ENCODE data around the gene IGLL1. TPM values are rescaled to one million over a fixed set of nuclear protein-coding genes. Genes with fewer than 3 reads are reported as not detected.

The IGLL1 gene
- total RNA-seq, 2 experiments from 2014 or later: not detected

DNA sequence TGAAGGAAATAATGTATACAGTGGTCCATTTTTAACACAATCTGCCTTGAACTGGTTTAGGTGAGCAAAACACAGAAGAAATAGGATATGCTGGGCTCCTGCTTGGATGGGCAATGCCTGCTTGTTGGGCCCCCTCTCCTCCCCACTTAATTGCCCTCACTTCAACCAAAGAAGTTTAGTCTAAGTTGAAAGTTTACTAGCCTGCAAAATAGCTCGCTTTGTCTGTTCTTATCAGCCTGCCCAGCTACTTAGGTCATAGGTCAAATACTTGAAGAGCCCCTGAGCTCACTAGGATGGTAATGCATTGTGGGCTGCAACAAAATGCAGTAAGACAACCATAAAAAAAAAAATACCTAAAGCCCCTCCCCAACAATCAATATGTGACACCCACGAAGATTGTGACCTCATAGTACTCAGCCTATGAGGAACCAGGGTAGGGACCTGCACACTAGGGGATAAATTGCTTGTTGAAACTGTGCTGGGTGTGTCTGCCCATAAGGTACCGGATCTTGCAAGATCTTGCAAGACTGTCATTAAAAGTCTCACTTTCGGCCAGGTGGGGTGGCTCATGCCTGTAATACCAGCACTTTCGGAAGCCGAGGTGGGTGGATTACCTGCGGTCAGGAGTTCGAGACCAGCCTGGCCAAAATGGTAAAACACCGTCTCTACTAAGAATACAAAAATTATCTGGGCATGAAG is 41.1 kb upstream of the IGLL1 start:
- no TSS peak for BruUV-seq (replicated peaks)
- Histone ChIP-seq H2AFZ (ENCODE audit: low read length) (no peak overlapping the region), H3K9me3 (ENCODE audit: low read length) (no peaks in the 10 kb centered on the region), H4K20me1 (ENCODE audit: insufficient read depth, low read length) (no peaks in the 10 kb centered on the region), H3K4me2 (ENCODE audit: low read length) (no peak overlapping the region), H3K36me3 (ENCODE audit: insufficient read depth, low read length) (no peaks in the 10 kb centered on the region), H3K4me1 (ENCODE audit: insufficient read depth, low read length, poor library complexity, severe bottlenecking) (no peaks in the 10 kb centered on the region), H3K4me3 (ENCODE audit: low read depth, low read length, poor library complexity, severe bottlenecking) (no peak overlapping the region), H3K27ac (ENCODE audit: low read depth, low read length, poor library complexity, severe bottlenecking) (no peak overlapping the region), H3K9me2 (ENCODE audit: insufficient read depth, low read length) (no peaks in the 10 kb centered on the region), H3K79me2 (ENCODE audit: insufficient read depth, low read depth, low read length) (no peaks in the 10 kb centered on the region)
- CTCF ChIA-PET (ENCODE audit: unreplicated experiment): no interaction called here
- intact Hi-C loops (cut with micrococcal nuclease; ENCODE audit: unreplicated experiment): no loop called here
- no peak for TF ChIP-seq EZH2phosphoT487 (IDR thresholded peaks at IDR 0.05; ENCODE audit: borderline replicate concordance, low read depth, low read length)
- TF ChIP-seq, protein P1, sequence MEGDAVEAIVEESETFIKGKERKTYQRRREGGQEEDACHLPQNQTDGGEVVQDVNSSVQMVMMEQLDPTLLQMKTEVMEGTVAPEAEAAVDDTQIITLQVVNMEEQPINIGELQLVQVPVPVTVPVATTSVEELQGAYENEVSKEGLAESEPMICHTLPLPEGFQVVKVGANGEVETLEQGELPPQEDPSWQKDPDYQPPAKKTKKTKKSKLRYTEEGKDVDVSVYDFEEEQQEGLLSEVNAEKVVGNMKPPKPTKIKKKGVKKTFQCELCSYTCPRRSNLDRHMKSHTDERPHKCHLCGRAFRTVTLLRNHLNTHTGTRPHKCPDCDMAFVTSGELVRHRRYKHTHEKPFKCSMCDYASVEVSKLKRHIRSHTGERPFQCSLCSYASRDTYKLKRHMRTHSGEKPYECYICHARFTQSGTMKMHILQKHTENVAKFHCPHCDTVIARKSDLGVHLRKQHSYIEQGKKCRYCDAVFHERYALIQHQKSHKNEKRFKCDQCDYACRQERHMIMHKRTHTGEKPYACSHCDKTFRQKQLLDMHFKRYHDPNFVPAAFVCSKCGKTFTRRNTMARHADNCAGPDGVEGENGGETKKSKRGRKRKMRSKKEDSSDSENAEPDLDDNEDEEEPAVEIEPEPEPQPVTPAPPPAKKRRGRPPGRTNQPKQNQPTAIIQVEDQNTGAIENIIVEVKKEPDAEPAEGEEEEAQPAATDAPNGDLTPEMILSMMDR (conservative IDR thresholded peaks at IDR 0.05; ENCODE audit: low read length): no peak
- DNase-seq (ENCODE audit: low spot score): no peak
- POLR2A ChIA-PET: no interaction called here

DNA sequence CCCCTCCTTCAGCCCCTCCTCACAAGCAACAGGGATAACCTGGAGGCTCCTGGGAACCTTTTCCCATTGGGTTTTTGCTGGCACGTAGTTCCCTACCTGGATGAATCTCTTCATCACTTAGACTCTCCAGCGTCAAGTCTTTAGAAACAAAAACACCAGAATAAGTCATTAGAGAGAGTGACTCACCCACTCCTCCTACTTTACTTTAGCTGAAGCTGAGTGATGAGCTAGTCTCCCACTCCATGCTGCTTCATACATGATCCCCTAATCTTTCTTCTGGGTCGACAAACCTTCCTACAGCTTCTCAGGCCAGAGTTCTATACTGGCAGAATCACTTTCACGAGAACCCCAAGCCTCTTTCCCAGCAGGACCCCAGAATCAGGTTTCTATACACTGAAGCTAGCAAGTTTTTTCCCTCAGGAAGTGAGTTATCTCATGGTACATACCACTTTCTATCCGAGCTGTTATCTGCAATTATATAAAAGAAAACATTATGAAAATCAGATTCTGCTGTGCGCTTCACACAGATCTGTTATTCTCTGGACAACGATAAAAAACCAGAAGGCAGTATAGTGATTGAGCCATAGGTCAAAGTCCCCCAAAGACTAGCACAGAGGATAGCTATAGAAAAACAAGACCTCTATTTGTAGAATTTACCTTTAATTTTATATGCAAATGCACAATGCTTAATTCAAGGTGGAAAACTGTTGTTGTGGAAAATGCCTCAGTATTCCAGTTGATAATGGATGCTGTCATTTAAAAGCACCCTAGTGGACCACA is 33.3 kb upstream of the IGLL1 start:
- intact Hi-C loops (cut with micrococcal nuclease; ENCODE audit: unreplicated experiment): no loop called here
- no TSS peak for BruUV-seq (replicated peaks)
- Histone ChIP-seq H3K4me3 (ENCODE audit: low read depth, low read length, poor library complexity, severe bottlenecking) (no peak overlapping the region), H3K4me1 (ENCODE audit: insufficient read depth, low read length, poor library complexity, severe bottlenecking) (no peaks in the 10 kb centered on the region), H4K20me1 (ENCODE audit: insufficient read depth, low read length) (no peaks in the 10 kb centered on the region), H3K36me3 (ENCODE audit: insufficient read depth, low read length) (no peaks in the 10 kb centered on the region), H3K9me2 (ENCODE audit: insufficient read depth, low read length) (no peaks in the 10 kb centered on the region), H3K4me2 (ENCODE audit: low read length) (no peak overlapping the region), H3K27ac (ENCODE audit: low read depth, low read length, poor library complexity, severe bottlenecking) (no peak overlapping the region), H2AFZ (ENCODE audit: low read length) (no peak overlapping the region), H3K9me3 (ENCODE audit: low read length) (no peaks in the 10 kb centered on the region), H3K79me2 (ENCODE audit: insufficient read depth, low read depth, low read length) (no peaks in the 10 kb centered on the region)
- ChIA-PET CTCF (ENCODE audit: unreplicated experiment) (no interaction called here), POLR2A (interaction anchor here (1.0 kb wide), 1 partner anchor 234 kb away, joined by 4 read pairs; no protein-coding TSS in a partner anchor)
- no peak for TF ChIP-seq EZH2phosphoT487 (IDR thresholded peaks at IDR 0.05; ENCODE audit: borderline replicate concordance, low read depth, low read length)
- TF ChIP-seq, protein P1 (conservative IDR thresholded peaks at IDR 0.05; ENCODE audit: low read length): no peak
- DNase-seq (ENCODE audit: low spot score): no peak
